Measurements from ENCODE around the gene SIRT6. TPM values are rescaled to one million over a fixed set of nuclear protein-coding genes. Genes with fewer than 3 reads are reported as not detected.
A peak's percentile ranks its signal among the peaks of the same experiment; 100 is the strongest.
"Not testable (repeated sequence)": the region's sequence is repeated elsewhere in the genome, so short reads cannot be mapped to it uniquely, and the experiment has no call there.

Gene SIRT6
- 10.4 TPM for total RNA-seq (2013)
- polyA plus RNA-seq: 10 to 100 TPM in 1 of 3 donors, 1 to 10 TPM in 1, under 1 TPM in 1; 0.57 to 50.3 (median 1.2) TPM
- polyA minus RNA-seq: 8.9 and 13.2 TPM in 2 replicates
- total RNA-seq: 8.7 to 18.6 (median 11.6) reads per million in 11 experiments

DNA sequence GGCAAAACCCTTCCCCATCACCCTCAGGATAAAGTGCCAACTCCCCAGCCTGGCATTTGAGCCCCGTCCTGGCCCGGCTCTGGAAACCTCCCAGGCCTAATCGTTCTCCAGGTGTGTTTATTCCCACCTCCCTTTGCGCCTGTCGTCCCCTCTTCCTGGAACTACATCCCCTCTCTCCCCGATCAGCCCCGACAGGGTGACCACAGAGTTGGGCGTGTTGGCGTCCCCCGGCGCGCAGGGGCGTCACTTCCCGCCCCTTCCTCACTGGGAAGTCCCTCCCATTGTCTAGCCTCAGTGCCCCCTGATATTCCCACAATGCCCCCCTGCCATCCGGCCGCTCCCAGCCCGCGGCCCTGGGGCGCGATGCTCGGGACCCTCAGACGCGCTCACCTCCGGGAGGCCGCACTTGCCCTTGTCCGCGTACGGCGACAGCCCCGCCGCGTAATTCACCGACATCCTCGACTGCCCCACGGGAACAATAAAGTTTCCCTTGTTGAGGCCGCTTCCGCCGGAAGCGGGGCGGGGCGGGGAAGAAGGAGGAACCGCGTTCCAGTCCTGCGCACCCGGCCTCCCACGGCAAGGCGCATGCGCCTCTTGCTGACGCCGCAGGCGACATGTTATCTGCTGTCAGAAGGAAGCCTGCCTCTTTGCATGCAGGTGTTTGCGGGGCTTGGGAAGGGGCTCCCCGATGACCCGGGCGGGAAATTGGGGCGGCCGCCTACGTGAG is at the start of gene SIRT6, which contains the start of gene ANKRD24:
TSS of gene SIRT6 (minus strand) at position 480 of the 727 bp plus-strand sequence. CDS start at position 456, 24 bp downstream.
TSS of gene ANKRD24 (plus strand) at position 606 of the 727 bp plus-strand sequence. CDS start 3,737 bp downstream, outside the sequence.
- Histone ChIP-seq H3K79me2 (ENCODE audit: insufficient read depth, low read length) (peaks cover 21% of the 10 kb centered on the region), H3K4me2 (replicated peaks; ENCODE audit: extremely low read depth, low read length, poor library complexity, severe bottlenecking) (peak within 1 kb of the TSS; percentile 99), H2AFZ (ENCODE audit: insufficient read depth, low read depth, low read length, poor library complexity, severe bottlenecking) (peak within 1 kb of the TSS; percentile 91), H3K27ac (ENCODE audit: low read depth in 1 of 2, low read length in 2 of 2) (peak within 1 kb of the TSS; percentile 43 to 88), H3K27me3 (ENCODE audit: control insufficient read depth in 2 of 2, insufficient read depth in 2 of 2, low read length in 2 of 2) (no peaks in the 10 kb centered on the region), H3K4me1 (ENCODE audit: control insufficient read depth in 1 of 2, insufficient read depth in 2 of 2, low read length in 2 of 2) (peaks cover 28 to 42% of the 10 kb centered on the region in 2 donors), H3K9ac (ENCODE audit: insufficient read depth, low read length, poor library complexity, severe bottlenecking) (peak within 1 kb of the TSS; percentile 88), H4K20me1 (ENCODE audit: insufficient read depth, low read length) (peaks cover 8% of the 10 kb centered on the region), H3K36me3 (replicated peaks in 1 of 2; ENCODE audit: control insufficient read depth in 1 of 2, insufficient read depth in 2 of 2, low read length in 2 of 2) (peaks cover 20 to 29% of the 10 kb centered on the region in 2 donors), H3K9me3 (replicated peaks in 1 of 2; ENCODE audit: control insufficient read depth in 1 of 2, insufficient read depth in 1 of 2, low read length in 2 of 2) (no peaks in the 10 kb centered on the region), H3K4me3 (replicated peaks in 1 of 3; ENCODE audit: low read depth in 2 of 3, low read length in 3 of 3) (peak within 1 kb of the TSS; percentile 59 to 94 (median 87))
- Mint-ChIP-seq H3K9me3 (peaks cover 0 to 2% (median 0%) of the 10 kb centered on the region in 7 donors), H3K4me1 (peaks cover 36% of the 10 kb centered on the region), H3K27ac (peak within 1 kb of the TSS; percentile 91 to 96 (median 94)), H3K4me3 (peak within 1 kb of the TSS; percentile 91 to 98), H3K27me3 (ENCODE audit: low read depth in 3 of 3) (peaks cover 0 to 4% (median 0%) of the 10 kb centered on the region in 3 donors), H3K36me3 (peaks cover 20 to 35% of the 10 kb centered on the region in 2 donors)
- under 1% methylated on average over 57 of the region's 58 CpGs for WGBS (ENCODE audit: insufficient coverage)
- intact Hi-C loops (cut with micrococcal nuclease): loop anchor here in 1 of 2 donors (2.0 kb wide), 1 partner anchor 195 kb away; no protein-coding TSS in a partner anchor
- TF ChIP-seq, protein P1, sequence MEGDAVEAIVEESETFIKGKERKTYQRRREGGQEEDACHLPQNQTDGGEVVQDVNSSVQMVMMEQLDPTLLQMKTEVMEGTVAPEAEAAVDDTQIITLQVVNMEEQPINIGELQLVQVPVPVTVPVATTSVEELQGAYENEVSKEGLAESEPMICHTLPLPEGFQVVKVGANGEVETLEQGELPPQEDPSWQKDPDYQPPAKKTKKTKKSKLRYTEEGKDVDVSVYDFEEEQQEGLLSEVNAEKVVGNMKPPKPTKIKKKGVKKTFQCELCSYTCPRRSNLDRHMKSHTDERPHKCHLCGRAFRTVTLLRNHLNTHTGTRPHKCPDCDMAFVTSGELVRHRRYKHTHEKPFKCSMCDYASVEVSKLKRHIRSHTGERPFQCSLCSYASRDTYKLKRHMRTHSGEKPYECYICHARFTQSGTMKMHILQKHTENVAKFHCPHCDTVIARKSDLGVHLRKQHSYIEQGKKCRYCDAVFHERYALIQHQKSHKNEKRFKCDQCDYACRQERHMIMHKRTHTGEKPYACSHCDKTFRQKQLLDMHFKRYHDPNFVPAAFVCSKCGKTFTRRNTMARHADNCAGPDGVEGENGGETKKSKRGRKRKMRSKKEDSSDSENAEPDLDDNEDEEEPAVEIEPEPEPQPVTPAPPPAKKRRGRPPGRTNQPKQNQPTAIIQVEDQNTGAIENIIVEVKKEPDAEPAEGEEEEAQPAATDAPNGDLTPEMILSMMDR (IDR thresholded peaks at IDR 0.05): no peak
- peak; percentile 96 to 97 (median 96) for DNase-seq

DNA sequence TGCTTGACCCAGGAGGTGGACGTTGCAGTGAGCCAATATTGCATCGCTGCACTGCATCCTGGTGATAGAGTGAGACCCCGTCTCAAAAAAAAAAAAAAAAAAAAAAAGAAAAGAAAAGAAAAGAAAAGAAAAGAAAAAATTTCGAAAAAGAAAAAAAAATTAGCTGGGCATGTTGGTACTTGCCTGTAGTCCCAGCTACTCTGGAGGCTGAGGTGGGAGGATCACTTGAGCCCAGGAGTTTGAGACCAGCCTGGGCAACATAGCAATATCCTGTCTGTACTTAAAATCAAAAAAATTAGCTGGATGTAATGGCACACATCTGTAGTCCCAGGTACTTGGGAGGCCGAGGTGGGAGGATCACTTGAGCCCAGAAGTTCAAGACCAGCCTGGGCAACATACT is 49.8 kb upstream of the SIRT6 start:
- intact Hi-C loops (cut with micrococcal nuclease); H3K9me3 Mint-ChIP-seq; H3K4me3 Mint-ChIP-seq; DNase-seq; H4K20me1 ChIP-seq (ENCODE audit: insufficient read depth, low read length); H3K4me3 ChIP-seq (replicated peaks in 1 of 3; ENCODE audit: low read depth in 2 of 3, low read length in 3 of 3); H3K4me1 Mint-ChIP-seq; H3K4me1 ChIP-seq (ENCODE audit: control insufficient read depth in 1 of 2, insufficient read depth in 2 of 2, low read length in 2 of 2); H3K4me2 ChIP-seq (replicated peaks; ENCODE audit: extremely low read depth, low read length, poor library complexity, severe bottlenecking); H3K9ac ChIP-seq (ENCODE audit: insufficient read depth, low read length, poor library complexity, severe bottlenecking); H3K36me3 Mint-ChIP-seq; H3K27ac Mint-ChIP-seq; H3K36me3 ChIP-seq (replicated peaks in 1 of 2; ENCODE audit: control insufficient read depth in 1 of 2, insufficient read depth in 2 of 2, low read length in 2 of 2); H3K27ac ChIP-seq (ENCODE audit: low read depth in 1 of 2, low read length in 2 of 2); H2AFZ ChIP-seq (ENCODE audit: insufficient read depth, low read depth, low read length, poor library complexity, severe bottlenecking); H3K79me2 ChIP-seq (ENCODE audit: insufficient read depth, low read length); H3K9me3 ChIP-seq (replicated peaks in 1 of 2; ENCODE audit: control insufficient read depth in 1 of 2, insufficient read depth in 1 of 2, low read length in 2 of 2): not testable (repeated sequence)
- peaks cover 0 to 18% of the 10 kb centered on the region in 2 donors for H3K27me3 ChIP-seq (ENCODE audit: control insufficient read depth in 2 of 2, insufficient read depth in 2 of 2, low read length in 2 of 2)
- WGBS (ENCODE audit: insufficient coverage): 90% methylated on average over 2 of the region's 5 CpGs
- peaks cover 10% of the 10 kb centered on the region in 3 donors for H3K27me3 Mint-ChIP-seq (ENCODE audit: low read depth in 3 of 3)

DNA sequence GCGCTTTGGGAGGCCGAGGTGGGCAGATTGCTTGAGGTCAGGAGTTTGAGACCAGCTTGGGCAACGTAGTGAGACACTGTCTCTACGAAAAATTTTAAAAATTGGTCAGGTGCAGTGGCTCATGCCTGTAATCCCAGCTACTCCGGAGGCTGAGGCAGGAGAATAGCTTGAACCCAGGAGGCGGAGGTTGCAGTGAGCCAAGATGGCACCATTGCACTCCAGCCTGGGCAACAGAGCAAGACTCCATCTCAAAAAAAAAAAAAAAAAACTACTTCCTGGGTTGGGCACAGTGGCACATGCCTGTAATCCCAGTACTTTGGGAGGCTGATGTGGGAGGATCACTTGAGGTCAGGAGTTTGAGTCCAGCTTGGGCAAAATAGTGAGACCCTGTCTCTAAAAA is 49.2 kb upstream of the SIRT6 start:
- not testable (repeated sequence) for H3K36me3 Mint-ChIP-seq

More for the DNA sequence above, 49.2 kb upstream of the SIRT6 start:
- H3K36me3 ChIP-seq (replicated peaks in 1 of 2; ENCODE audit: control insufficient read depth in 1 of 2, insufficient read depth in 2 of 2, low read length in 2 of 2); H3K79me2 ChIP-seq (ENCODE audit: insufficient read depth, low read length); H3K9me3 Mint-ChIP-seq; DNase-seq; H3K4me3 ChIP-seq (replicated peaks in 1 of 3; ENCODE audit: low read depth in 2 of 3, low read length in 3 of 3); H3K4me1 ChIP-seq (ENCODE audit: control insufficient read depth in 1 of 2, insufficient read depth in 2 of 2, low read length in 2 of 2); H3K4me2 ChIP-seq (replicated peaks; ENCODE audit: extremely low read depth, low read length, poor library complexity, severe bottlenecking); H3K9ac ChIP-seq (ENCODE audit: insufficient read depth, low read length, poor library complexity, severe bottlenecking); intact Hi-C loops (cut with micrococcal nuclease); H2AFZ ChIP-seq (ENCODE audit: insufficient read depth, low read depth, low read length, poor library complexity, severe bottlenecking); H4K20me1 ChIP-seq (ENCODE audit: insufficient read depth, low read length); H3K27ac Mint-ChIP-seq; H3K27ac ChIP-seq (ENCODE audit: low read depth in 1 of 2, low read length in 2 of 2); H3K4me1 Mint-ChIP-seq; H3K9me3 ChIP-seq (replicated peaks in 1 of 2; ENCODE audit: control insufficient read depth in 1 of 2, insufficient read depth in 1 of 2, low read length in 2 of 2); H3K4me3 Mint-ChIP-seq: not testable (repeated sequence)
- peaks cover 10 to 11% (median 11%) of the 10 kb centered on the region in 3 donors for H3K27me3 Mint-ChIP-seq (ENCODE audit: low read depth in 3 of 3)
- H3K27me3 ChIP-seq (ENCODE audit: control insufficient read depth in 2 of 2, insufficient read depth in 2 of 2, low read length in 2 of 2): peaks cover 0 to 18% of the 10 kb centered on the region in 2 donors
- 96% methylated on average over 5 of the region's 6 CpGs for WGBS (ENCODE audit: insufficient coverage)

Data from CD14-positive monocyte (primary cell).